ENCODE results near the gene IRX5. TPM values are rescaled to one million over a fixed set of nuclear protein-coding genes. Genes with fewer than 3 reads are reported as not detected.

Gene IRX5
- total and polyA plus RNA-seq, 2 of the 4 experiments (the other 2 are of a cell fraction) = not detected

DNA sequence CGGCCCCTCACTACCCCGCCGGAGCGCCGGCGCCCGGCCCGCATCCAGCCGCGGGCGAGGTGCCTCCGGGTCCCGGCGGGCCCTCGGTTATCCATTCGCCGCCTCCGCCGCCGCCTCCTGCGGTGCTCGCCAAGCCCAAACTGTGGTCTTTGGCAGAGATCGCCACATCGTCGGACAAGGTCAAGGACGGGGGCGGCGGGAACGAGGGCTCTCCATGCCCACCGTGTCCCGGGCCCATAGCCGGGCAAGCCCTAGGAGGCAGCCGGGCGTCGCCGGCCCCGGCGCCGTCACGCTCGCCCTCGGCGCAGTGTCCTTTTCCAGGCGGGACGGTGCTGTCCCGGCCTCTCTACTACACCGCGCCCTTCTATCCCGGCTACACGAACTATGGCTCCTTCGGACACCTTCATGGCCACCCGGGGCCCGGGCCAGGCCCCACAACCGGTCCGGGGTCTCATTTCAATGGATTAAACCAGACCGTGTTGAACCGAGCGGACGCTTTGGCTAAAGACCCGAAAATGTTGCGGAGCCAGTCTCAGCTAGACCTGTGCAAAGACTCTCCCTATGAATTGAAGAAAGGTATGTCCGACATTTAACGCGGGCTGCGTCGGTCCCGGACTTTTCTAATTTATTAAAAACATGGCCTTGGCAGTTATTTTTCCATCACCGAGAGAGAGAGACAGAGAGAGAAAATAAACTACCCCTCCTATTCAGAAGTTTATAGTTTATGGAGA is 2.8 kb downstream of the IRX5 start:
- no peaks in the 10 kb centered on the region for H3K4me1 ChIP-seq (ENCODE audit: control insufficient read depth, insufficient read depth, low read length)
- no peak overlapping the region for H3K9ac ChIP-seq (ENCODE audit: low read depth, low read length)
- 5% methylated on average over 23 of the region's 68 CpGs; no CpG with 5 or more reads in 1 of the 2 experiments for WGBS, 2 experiments (ENCODE audit: extremely low coverage in 2 of 2, insufficient read length in 1 of 2)
- H3K4me3 ChIP-seq (ENCODE audit: insufficient read depth, low read depth, low read length) = no peak overlapping the region
- peaks cover 11% of the 10 kb centered on the region; the same call in 1 of the 2 replicates for H3K9me3 ChIP-seq (ENCODE audit: control insufficient read depth, insufficient read depth, low read length)
- H3K14ac ChIP-seq (replicated peaks; ENCODE audit: low read depth, low read length) = no peak overlapping the region
- no peak overlapping the region for H3K4me2 ChIP-seq (ENCODE audit: low read depth, low read length)
- H2AK9ac ChIP-seq (replicated peaks; ENCODE audit: low read depth, low read length, poor library complexity) = no peak overlapping the region
- no peaks in the 10 kb centered on the region for H3K79me1 ChIP-seq (ENCODE audit: low read depth in 1 of 2, low read length in 2 of 2)
- H4K5ac ChIP-seq (ENCODE audit: low read depth, low read length) = no peak overlapping the region
- DNase-seq (no peak), ATAC-seq (ENCODE audit: low read depth) (no peak)
- H4K20me1 ChIP-seq (ENCODE audit: insufficient read depth, low read length) = peaks cover 5% of the 10 kb centered on the region; the same call in 1 of the 2 replicates
- no peak overlapping the region for H3K27ac ChIP-seq (ENCODE audit: insufficient read depth, low read length)
- in situ Hi-C loops (cut with MboI; ENCODE audit: low sequenced_read_pairs) (loop anchor here (25.0 kb wide), 3 partner anchors 646 to 1171 kb away; partner anchors contain the start of gene IRX3), dilution Hi-C loops (cut with HindIII; ENCODE audit: low sequenced_read_pairs, unreplicated experiment) (no loop called here), intact Hi-C loops (cut with micrococcal nuclease) (loop anchor here (10.0 kb wide), 1 partner anchor 649 kb away; the partner anchor contains the start of gene IRX3)
- no peak overlapping the region for H4K91ac ChIP-seq (ENCODE audit: insufficient read depth, low read depth, low read length)
- no peaks in the 10 kb centered on the region for H3K9me1 ChIP-seq (ENCODE audit: insufficient read depth, low read length)
- no peak overlapping the region for H4K8ac ChIP-seq (ENCODE audit: low read depth in 2 of 2, low read length in 2 of 2)
- H3K18ac ChIP-seq (ENCODE audit: low read depth, low read length) = no peak overlapping the region
- ChIA-PET CTCF (interaction anchor here (0.7 kb wide), 1 partner anchor 761 kb away, joined by 3 read pairs; no protein-coding TSS in a partner anchor), POLR2A (ENCODE audit: unreplicated experiment) (interaction anchor here (0.6 kb wide), 1 partner anchor 1330 kb away, joined by 10 read pairs; no protein-coding TSS in a partner anchor)
- H2BK5ac ChIP-seq (ENCODE audit: low read depth, low read length, poor library complexity, severe bottlenecking) = no peak overlapping the region
- H3K23ac ChIP-seq (ENCODE audit: low read depth, low read length) = no peak overlapping the region
- no peak overlapping the region for H3K4ac ChIP-seq (ENCODE audit: low read depth, low read length)
- TF ChIP-seq NFE2L2 (IDR thresholded peaks at IDR 0.05; ENCODE audit: low read depth, low read length) = no peak
- TF ChIP-seq, protein P1, sequence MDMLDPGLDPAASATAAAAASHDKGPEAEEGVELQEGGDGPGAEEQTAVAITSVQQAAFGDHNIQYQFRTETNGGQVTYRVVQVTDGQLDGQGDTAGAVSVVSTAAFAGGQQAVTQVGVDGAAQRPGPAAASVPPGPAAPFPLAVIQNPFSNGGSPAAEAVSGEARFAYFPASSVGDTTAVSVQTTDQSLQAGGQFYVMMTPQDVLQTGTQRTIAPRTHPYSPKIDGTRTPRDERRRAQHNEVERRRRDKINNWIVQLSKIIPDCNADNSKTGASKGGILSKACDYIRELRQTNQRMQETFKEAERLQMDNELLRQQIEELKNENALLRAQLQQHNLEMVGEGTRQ (IDR thresholded peaks at IDR 0.05; ENCODE audit: low read depth, low read length) = no peak
- no peak for TF ChIP-seq FOS (IDR thresholded peaks at IDR 0.05; ENCODE audit: low read depth, low read length)
- TF ChIP-seq, protein P2, sequence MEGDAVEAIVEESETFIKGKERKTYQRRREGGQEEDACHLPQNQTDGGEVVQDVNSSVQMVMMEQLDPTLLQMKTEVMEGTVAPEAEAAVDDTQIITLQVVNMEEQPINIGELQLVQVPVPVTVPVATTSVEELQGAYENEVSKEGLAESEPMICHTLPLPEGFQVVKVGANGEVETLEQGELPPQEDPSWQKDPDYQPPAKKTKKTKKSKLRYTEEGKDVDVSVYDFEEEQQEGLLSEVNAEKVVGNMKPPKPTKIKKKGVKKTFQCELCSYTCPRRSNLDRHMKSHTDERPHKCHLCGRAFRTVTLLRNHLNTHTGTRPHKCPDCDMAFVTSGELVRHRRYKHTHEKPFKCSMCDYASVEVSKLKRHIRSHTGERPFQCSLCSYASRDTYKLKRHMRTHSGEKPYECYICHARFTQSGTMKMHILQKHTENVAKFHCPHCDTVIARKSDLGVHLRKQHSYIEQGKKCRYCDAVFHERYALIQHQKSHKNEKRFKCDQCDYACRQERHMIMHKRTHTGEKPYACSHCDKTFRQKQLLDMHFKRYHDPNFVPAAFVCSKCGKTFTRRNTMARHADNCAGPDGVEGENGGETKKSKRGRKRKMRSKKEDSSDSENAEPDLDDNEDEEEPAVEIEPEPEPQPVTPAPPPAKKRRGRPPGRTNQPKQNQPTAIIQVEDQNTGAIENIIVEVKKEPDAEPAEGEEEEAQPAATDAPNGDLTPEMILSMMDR (conservative IDR thresholded peaks at IDR 0.05; ENCODE audit: low read depth, low read length) = no peak
- TF ChIP-seq BHLHE40 (IDR thresholded peaks at IDR 0.05; ENCODE audit: low read depth, low read length) = no peak
- no peak overlapping the region for H3K56ac ChIP-seq (ENCODE audit: extremely low read depth, insufficient read depth, low read length)
- H2AK5ac ChIP-seq (ENCODE audit: low read depth, low read length) = no peak overlapping the region
- H2BK120ac ChIP-seq (ENCODE audit: low read depth, low read length) = no peak overlapping the region
- H3K36me3 ChIP-seq (ENCODE audit: control insufficient read depth, insufficient read depth, low read length) = no peaks in the 10 kb centered on the region
- H2BK20ac ChIP-seq (ENCODE audit: low read depth, low read length) = no peak overlapping the region
- no peak overlapping the region for H2AFZ ChIP-seq (replicated peaks; ENCODE audit: low read length, poor library complexity)
- no TSS peak for BruUV-seq (replicated peaks)
- H2BK15ac ChIP-seq (ENCODE audit: low read depth, low read length) = no peak overlapping the region
- H3K27me3 ChIP-seq (ENCODE audit: control insufficient read depth, insufficient read depth, low read length) = peaks cover 72% of the 10 kb centered on the region

Measured in IMR-90 (cell line).